ENCODE data around the gene HOXB4. TPM values are rescaled to one million over a fixed set of nuclear protein-coding genes. Genes with fewer than 3 reads are reported as not detected.
A peak's percentile ranks its signal among the peaks of the same experiment; 100 is the strongest.

Gene HOXB4
- polyA plus RNA-seq, 1 donor, result 16.8 TPM

GRCh38 chr17:48591255-48592056, 13.3 kb upstream of the HOXB4 start:
- DNase-seq, result no peak

DNA sequence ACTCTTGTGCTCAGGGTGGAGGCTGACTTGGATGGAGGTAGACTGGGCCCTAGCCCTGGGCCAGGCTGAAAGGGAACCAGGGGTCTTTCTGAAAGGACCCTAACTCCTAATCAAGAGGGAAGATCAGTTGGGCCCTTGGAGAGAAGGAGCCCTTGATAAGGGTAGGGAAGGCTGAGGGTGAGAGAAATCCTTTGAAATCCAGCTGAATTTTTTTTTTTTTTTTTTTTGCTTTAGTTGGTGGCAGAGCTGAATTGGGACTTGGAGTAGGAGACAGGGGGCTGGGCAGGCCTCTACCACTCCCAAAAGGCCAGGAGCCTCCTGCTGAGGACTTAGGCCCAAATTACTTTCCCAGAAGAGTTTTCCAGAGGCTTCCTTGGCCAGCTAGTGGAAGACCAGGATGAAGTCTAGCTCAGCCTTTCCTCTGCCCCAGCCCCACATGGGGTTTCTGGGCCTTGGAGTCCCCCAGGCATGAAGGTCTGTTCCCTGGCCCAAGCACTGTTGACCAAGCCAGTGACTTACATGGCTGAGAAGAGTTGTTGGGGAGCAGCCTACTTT, 12.5 kb upstream of the HOXB4 start:
- DNase-seq, result no peak

GRCh38 chr17:48589831-48590606, 11.9 kb upstream of the HOXB4 start, which contains the start of gene HOXB3:
Gene HOXB3, minus strand, starts transcription at chr17:48590241. Its CDS starts 37,767 bp downstream, at chr17:48552474.
- DNase-seq, result peak; percentile 96

GRCh38 chr17:48589060-48589830, 11.1 kb upstream of the HOXB4 start:
- DNase-seq, result no peak

GRCh38 chr17:48588528-48588927, 10.4 kb upstream of the HOXB4 start:
- DNase-seq, result no peak

DNA sequence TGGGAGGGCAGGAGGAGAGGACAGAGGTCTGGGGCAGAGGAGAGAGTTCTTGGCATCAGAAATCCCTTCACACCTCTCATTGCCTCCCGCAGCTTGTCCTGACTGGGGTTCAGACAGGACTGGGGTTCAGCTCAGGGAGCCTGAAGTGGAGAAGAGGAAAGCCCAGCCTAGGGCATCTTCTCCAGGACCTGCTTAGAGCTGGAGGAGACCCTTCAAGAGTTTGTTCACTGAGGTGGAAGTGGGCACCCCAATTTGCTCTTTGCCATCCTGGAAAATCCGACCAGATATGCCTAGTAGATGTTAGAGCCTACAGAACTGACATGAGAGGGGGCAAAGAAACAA, 9.9 kb upstream of the HOXB4 start:
- DNase-seq, result no peak

DNA sequence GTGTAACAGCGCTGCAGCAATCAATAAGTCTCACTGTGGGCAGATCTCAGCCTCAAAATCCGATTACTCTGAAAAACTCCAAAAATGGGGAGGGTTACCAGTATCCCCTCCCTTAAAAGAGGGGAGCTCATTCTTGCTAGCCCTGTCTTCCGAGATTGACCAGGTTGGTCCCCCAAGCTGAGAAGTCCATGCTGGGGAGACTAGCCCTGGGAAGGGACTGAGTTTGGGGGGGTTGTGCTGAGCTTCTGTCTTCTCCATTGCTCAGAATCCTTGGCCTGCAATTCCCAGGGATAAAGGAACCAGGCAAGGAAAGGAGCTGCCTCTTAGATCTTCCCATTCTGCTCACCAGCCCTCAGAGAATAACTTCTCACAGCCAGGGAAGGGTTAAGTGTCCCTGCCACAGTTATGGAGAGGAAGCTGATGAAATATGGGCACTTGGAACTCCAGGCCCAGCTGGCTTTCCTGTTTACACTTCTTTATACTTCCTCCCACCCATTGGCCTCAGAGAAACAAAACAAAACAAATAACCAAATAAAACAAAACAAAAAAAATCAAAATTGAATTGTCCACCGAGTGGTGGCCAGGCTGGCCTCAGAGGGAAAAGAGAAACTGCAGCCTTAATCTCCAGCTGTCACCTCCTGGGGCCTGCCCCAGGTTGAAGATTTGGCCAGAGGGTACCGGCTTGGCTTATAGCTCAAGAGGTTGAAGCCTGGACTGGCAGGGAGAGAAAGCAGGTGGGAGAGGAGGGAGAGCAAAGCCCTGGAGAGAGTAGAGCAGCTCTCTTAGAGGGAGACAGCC, 9.3 kb upstream of the HOXB4 start:
- DNase-seq, result no peak

DNA sequence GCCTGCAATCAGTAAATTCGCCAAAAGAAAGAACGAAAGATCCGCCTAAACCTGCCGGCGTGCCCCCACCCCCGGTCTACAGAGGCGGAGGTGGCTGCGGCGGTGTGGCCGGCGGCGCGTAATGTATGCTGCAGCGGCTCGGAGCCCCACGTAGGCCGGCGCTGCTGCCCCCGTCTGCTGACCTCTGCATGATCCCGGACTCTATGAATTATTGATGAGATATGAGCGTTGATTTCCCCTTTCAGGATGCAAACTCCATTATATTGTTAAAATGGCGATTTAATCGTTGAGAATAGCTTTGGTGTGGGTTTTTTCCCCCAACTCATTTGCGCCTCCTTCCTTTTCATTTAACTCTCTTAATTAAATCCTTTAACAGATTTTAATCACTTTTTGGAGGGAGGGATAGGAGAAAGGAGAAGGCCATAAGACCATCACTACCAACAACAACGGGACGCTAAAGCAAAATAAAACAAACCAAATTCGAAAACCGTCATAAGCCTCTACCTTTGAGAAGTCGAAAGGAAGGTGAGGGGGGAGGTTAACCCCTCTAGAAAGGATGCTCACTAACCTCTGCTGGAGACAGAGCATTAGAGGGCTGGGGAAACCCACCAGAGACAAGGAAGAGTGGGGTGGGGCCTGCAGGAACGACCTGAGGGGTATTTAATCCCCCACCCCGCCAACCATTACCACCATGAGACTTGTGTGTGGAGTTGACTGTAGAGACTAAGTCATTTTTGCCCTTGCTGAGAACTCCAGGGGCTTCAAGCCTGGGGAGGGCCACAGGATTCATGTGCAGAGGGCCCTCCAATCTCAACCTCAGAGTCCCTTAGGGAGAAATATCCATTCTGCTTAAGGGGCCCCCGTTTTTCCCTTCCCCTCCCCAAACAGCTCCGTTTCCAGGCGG, 8.5 kb upstream of the HOXB4 start:
- DNase-seq, result no peak

DNA sequence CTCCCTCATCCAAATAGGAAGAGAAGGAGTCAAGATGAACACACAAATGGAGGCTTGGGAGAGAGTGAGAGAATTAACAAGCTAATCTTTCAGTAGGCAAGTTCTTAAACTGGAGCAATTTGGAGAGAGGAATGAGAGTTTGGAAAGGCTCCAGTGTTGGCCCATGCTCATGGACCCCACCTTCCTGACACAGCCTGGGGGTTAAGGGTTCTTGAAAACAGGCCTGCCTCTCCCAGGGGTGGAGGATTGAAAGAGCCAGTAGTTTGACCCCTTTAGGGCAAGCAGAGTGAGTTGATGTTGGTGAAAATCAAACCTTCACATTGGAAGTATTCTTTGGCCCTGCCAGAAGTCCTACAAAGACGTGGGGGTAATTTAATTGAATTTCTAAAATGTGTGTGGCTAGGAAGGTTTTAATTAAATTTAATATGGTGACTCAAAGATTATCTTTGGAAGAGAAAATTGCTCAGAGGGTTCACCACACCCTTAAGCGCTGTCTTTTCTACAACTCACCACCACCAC, 6.1 kb upstream of the HOXB4 start:
- DNase-seq, result no peak

DNA sequence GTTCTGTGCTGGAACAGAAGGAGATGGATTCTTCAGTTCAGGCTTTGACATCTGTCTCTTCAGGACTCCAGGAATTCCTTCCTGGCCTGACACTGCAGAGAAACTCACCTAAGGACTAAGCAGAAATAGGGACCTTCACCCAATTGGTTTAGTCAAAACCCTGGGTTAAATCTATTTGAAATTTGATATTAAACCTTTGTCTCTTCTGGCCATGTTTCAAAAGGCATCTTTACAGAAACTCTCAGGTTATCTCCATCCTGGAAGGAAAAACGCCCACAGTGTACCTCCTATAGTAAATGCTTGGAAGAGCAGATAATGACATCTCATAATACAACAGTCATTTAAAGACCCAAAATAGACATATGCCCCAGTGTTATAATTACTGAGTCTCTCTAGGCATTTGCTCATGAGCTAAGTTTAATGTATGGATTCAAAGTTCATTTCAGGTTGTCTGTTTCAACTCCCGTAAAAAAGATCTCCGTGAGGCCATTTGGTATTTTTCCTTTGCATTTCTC, 5.6 kb upstream of the HOXB4 start:
- DNase-seq, result no peak

GRCh38 chr17:48582750-48583069, 4.6 kb upstream of the HOXB4 start:
- no peak for DNase-seq

GRCh38 chr17:48579760-48580554, 1.8 kb upstream of the HOXB4 start:
- DNase-seq, result no peak

GRCh38 chr17:48579471-48579759, 1.3 kb upstream of the HOXB4 start:
- DNase-seq, result no peak

GRCh38 chr17:48578616-48579470, 693 bp upstream of the HOXB4 start:
- no peak for DNase-seq

DNA sequence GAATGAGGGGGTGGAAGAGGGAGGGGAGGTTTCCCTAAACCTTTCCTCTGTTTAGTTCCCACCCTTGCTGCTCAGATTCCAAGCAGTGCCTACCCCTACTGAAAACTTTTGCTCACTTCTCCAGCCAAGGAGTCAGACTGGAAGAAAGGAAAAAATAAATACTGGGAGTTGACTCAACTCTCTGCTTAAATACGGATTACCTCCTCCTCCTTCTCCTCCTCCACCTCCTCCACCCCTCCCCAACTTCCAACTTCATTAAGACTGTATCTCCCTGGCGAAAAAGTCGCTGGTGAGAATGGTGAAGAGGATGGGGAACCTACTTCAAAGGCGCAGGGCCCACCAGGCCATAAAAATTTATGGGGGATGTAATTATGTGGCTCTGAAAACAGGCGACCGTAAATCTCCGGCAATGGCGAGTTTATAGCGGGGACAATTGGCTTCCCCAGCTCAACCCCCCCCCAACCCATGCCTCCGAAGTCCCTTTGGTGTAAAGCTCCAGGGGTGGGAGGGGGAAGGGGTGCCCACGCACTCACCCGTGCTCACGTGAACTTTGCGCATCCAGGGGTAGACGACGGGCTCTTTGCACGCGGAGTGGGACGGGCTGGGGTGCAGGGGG, 712 bp downstream of the HOXB4 start:
- peak; percentile 94 for DNase-seq

DNA sequence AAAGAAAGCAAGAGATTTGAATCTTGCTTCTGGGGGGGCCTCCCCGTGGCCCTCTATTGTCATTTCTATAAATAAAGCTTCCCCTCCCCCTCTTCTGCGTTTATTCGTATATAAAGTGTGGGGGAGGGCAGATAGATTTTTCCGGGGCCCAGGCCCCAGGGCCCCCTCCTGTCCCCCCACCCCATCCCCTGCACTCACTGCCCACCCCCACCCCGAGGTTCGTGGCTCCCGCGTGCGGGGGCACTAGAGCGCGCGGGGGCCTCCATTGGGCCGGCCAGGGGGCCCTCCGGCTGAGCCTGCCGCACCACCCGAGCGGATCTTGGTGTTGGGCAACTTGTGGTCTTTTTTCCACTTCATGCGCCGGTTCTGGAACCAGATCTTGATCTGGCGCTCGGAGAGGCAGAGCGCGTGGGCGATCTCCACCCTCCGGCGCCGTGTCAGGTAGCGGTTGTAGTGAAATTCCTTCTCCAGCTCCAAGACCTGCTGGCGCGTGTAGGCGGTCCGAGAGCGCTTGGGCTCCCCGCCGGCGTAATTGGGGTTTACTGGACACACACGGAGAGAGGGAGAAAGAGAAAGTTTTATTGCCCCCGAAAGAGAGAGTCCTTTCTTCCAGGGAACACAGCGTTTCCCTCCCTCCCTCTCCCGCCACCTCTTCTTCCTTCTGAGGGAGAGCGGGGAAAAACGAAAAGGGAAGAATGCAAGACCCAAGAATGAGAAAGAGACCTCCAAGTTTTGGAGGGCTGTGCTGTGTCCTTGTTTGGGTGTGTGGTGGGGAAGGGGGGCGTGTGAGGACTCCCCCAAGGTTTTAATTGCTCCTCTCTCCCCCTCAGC, 1.5 kb downstream of the HOXB4 start:
- DNase-seq, result no peak
